OCI-LY3 (cell line): ENCODE measurements around the gene STEEP1.

Source experiments
- CTCF ChIP-seq: fragments of 200-600, 300-600 bp; sonication (generic); IDR thresholded peaks from 2 replicates; pipeline ENCODE4 v1.5.1; 2014; ENCODE audit warnings: antibody characterized with exemption, low read length, low read depth
- EZH2phosphoT487 ChIP-seq: fragments of 200-600 bp; shearing (Covaris generic); IDR thresholded peaks from 2 replicates; pipeline ENCODE4 v1.6.1; 2018; ENCODE audit warnings: antibody characterized with exemption, mixed run types, low read depth

GRCh38 chrX:119574394-119575266 is 9.4 kb upstream of the STEEP1 start, which contains the start of gene UBE2A:
- TF ChIP-seq CTCF (peak; percentile 24), EZH2phosphoT487 (no peak)
